Measurements from ENCODE around the gene B3GALT2.

The B3GALT2 gene

DNA sequence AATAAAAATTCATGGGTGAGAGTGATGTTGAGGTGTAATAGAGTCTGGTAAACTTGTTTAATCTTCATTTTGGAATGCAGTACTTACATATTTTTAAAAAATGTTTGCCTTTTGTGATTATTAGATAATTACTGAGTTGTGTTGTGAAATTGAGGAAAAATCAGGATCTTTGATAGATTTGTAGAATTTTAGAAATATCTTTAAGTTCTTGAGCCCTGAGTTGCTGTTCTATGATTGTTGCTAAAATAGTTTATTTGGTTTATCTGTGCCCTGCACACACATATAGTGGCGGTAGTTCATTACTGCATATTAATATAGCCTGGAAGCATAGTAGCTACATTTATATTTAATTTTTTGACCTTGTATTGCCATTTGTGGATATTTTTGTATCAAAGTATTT, 1.6 kb downstream of the B3GALT2 start:
- FAIRE-seq (no peak), DNase-seq (ENCODE audit: extremely low spot score, insufficient read length, low read depth) (no peak)

DNA sequence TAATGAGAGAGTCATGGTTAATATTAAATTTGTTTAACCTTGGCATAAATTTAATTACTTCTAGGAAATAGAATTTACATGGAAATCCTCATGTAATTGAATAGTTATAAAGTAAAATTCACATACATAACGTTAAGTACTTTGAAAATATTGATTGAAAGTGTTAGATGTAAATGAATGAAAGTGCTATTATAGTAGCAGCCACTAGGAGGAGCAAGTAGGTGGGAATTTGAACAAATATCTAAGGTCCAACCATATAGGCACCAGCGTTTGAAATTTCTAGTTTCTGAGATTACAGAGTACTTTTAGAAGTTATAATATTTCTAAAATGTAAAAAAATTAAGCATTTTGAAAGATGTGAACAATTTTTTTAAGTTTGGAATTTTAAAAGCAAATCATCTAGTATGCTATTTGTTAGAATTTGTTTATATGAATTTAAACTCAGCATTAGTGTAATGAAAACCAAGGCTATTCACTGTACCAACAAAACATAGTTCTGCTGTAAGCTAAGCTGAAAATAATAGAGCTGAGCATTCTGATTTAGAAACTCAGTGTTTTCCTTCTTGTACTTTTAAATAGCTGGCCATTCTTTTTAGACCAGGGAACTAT, 3.3 kb downstream of the B3GALT2 start:
- FAIRE-seq (peak; percentile 60), DNase-seq (ENCODE audit: extremely low spot score, insufficient read length, low read depth) (no peak)

DNA sequence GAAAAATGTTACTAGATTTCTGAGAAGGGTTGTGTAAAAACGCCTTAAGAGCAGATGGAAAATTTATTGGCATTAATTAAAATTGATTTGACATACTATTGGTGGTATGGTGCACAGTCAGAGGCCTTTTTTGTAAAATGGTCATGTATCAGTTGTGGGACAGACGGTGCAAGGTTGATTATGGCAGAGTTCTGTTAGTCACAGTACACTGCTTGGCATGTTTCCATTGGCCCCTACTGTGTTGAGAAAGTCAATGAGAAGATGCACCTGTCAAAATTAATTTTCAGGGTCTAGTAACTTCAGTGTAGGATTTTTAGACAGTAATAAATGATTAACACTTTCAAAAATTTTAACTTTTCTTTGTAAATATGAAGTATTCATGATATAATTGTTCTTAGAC, 4.4 kb downstream of the B3GALT2 start:
- DNase-seq (ENCODE audit: extremely low spot score, insufficient read length, low read depth) (no peak), FAIRE-seq (no peak)

DNA sequence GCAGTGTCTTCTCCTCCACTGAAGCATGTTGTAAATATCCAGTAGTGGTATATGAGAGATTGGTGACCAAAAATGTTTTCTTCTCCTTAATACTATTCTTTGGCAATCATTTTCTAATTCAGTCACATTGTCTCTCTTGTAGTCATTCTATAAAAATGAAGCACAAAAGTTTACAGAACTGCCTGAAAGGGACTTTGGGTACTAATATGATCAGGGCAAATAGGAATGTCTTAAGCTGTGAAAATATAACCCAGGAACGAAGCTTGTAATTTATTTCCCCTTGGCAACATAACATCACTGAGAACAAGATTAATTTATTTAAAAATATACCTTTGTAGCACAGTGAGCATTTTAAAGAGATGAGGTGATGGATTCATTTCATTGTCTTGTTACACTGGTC, 4.9 kb downstream of the B3GALT2 start:
- no peak for FAIRE-seq
- no peak for DNase-seq (ENCODE audit: extremely low spot score, insufficient read length, low read depth)

DNA sequence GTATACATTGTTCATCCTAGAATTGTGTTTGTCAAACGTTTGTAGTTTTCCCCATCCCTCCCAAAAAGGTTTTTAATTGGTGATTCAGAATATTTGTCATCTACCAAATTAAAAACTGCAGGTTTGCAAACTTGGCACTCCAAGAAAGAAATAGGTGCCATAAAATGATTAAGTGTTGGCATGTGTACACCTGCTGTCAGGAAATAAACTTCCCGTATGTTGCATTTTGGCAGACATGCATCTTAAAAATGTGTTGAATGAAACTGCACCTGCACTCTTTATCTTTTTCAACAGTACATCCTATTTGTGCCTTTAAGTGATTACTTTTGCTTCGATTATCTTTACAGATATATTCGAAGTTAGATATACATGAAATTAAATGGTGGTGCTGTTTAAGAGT, 7.3 kb downstream of the B3GALT2 start:
- DNase-seq (ENCODE audit: extremely low spot score, insufficient read length, low read depth) (no peak), FAIRE-seq (no peak)

DNA sequence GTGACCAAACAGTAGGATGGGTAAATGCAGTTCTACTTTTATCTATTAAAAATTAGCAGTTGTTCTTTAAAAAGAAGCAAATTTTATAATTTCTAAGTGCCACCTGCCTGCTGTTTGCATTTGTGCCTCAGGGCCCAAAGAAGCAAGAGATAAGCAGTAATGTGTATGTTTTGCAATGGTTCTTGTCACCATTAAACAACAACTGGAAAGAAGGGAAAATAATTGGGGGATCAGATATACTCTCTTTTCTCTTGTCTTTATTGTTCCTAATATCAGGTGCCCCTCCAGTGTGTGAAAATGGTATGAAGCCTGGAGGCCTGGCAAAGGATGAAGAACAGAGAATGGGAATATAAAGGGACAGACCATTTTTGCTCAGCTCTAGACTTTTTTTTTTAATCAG, 9.6 kb downstream of the B3GALT2 start:
- no peak for FAIRE-seq
- DNase-seq (ENCODE audit: extremely low spot score, insufficient read length, low read depth): no peak

DNA sequence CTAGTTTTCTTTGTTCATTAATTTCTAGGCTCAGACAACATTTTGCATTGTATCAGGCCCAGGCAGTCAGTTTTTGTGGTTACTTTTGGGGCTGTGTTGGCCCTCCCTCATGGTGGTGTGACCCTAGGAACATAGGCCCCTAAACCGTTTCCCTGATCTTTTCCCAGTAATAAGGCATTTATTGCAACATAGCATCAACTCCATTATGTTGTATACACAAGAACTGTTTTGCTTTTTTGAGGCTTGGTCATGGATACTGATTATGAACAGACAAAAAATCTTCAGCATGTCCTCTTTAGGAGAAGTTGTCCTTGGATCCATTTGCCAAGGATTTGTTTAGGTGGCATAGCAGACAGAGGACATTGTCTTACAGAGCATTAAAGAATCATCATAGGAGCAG, 10.3 kb downstream of the B3GALT2 start:
- FAIRE-seq (no peak), DNase-seq (ENCODE audit: extremely low spot score, insufficient read length, low read depth) (no peak)

DNA sequence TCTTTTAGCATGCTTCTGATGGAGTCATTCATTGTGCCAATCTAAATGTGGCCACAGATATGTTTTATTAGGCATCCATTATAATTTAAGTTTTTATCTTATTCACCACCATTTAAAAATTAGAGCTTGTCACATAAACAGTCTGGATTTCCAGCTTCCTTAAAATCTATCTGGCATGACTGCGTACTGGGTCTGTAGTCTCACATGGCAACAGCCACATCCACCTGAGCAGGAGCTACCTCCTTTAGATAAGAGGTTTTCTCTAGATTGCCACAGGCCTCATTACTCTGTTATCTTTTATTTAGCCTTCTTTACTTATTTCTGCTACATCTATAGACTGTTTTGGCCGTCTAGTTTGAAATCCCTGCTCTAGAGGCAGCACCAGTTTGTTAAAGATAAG, 29.1 kb downstream of the B3GALT2 start:
- FAIRE-seq: no peak

DNA sequence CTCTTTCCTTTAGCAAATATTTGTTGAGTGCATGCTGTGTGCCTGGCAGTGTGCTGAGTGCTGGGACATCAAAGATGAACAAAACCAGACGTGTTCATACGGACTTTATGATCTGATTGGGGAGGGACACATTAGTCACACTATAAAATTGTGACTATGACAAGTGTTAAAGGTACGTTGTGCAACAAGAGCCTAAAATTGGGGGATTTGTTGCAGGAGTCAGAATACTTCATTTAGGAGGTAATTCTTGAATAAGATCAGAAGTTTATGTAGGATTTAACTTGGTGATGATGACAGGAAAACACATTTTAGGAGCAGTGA, 29.6 kb downstream of the B3GALT2 start:
- FAIRE-seq: no peak
- DNase-seq (ENCODE audit: extremely low spot score, insufficient read length, low read depth): no peak

More for the DNA sequence above, 29.1 kb downstream of the B3GALT2 start:
- DNase-seq (ENCODE audit: extremely low spot score, insufficient read length, low read depth): no peak

DNA sequence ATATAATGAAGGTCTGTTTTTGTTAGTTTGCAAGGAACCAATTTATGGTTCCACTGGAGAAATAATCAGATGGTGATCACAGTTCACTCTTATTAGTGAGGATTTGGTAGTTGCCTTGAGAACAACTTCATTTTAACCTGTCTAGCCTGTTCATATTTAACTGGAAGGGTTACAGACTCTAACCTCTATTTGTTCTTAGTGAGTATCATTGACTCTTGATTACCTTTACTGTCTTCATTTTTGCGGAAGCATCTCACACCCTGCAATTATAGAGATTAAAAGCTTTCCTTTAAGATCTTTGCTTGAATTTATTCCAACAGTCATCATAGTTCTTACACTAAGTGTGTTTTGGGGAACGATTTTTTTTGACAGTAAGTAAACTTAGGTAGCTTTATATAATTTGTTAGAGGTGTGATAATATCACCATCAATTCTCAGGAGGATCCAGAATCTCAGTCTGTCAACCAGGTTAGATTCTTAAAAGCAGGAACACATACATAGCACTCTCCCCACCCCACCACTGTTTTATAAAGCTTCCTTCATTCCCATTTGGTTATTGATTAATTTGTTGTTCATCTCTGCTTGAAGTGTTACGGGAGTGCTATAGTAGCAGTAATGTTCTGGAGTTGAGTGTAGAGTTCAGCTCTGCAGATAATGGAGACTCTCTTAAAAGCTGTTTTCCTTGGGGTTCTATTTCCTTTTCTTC, 30.1 kb downstream of the B3GALT2 start:
- DNase-seq (ENCODE audit: extremely low spot score, insufficient read length, low read depth) (no peak), FAIRE-seq (no peak)

DNA sequence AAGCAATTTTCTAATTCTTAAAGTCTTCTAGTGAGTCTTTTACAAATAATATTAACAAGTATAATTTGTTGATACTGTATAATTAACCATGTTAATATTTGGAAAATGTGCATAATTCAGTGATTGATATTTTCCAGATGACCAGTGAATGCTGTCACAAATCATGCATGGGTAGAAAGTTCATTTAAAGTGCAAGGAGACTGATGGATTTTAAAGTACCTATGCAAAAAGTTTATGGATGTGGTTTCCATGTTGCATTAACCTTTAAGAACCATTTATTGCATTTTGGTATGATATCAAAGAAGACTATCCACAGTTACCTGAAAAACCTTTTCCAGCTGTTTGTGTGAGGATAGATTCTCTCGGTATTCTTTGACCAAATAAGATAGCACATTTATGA, 41.4 kb downstream of the B3GALT2 start:
- no peak for FAIRE-seq
- DNase-seq (ENCODE audit: extremely low spot score, insufficient read length, low read depth): no peak

DNA sequence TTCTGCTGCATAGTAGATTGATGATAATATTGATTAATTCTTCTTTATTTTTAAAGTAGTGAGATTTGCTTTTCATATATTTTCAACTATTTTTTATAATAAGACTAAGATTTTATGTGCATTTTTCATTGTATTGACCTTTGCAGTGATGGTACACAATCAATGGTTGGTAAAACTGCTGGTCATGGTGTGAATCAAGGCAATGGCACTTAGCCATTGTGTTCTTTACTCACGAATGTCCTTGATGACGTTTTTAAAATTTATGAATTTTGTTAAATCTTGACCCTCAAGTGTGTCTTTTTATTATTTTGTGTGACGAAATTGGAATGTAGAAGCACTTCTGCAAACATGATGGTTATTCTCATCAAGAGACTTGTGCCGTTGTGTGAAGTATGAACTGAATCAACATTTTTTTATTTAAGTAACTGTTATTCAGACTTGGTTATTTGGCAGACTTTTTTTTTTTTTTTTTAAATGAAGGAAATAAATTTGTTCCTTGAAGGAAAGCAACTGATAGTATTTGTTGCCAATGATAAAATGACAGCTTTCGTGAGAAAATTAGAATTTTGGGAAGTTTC, 42.0 kb downstream of the B3GALT2 start:
- DNase-seq (ENCODE audit: extremely low spot score, insufficient read length, low read depth) (no peak), FAIRE-seq (no peak)

DNA sequence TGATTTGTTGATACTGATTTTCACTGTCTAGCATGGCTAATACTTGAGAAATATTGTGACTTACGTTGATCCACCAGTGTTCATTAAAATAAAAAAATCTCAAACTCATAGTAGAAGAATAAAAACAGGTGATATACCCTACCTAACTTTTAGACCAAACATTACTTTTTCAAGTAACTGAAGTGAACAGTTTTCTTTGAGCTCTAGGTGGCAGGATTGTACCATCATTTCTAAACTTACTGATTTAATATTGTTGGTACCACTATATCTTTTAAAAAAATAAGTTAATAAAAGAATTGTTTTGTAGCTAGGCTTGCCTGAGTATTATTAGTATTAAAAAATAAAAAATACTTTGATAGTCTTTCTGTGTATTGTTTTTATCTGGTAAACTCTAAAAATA, 43.1 kb downstream of the B3GALT2 start:
- no peak for DNase-seq (ENCODE audit: extremely low spot score, insufficient read length, low read depth)
- FAIRE-seq: no peak

DNA sequence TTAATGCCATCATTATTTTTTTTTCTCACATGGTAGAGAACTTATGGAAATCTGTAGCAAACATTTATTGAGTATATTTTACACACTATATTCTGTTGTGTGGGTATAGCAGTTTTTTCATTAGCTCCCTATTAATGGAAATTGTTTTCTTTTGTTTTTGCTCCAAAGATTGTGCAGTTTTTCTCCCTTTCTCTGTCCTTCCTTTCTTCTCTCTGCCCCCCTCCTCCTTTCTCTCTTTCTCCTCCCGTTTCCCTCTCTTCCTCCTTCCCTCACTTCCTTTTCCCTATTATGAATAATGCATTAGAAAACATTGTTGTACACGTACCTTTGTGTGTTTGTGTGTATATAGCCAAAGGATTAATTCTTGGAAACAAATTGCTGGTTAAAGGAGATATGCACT, 44.0 kb downstream of the B3GALT2 start:
- DNase-seq (ENCODE audit: extremely low spot score, insufficient read length, low read depth) (no peak), FAIRE-seq (no peak)

DNA sequence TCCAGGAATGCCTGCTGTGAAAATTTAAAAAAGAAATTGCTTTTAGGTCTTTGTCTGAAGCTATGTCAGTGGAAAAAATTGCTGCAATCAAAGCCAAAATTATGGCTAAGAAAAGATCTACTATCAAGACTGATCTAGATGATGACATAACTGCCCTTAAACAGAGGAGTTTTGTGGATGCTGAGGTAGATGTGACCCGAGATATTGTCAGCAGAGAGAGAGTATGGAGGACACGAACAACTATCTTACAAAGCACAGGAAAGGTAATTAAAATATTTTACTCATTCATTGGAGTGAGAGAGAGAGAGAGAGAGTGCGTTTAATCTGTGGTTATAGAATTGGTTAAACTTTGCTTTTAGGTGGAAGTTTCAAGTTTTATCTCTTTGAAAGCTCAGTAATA, 44.6 kb downstream of the B3GALT2 start:
- DNase-seq (ENCODE audit: extremely low spot score, insufficient read length, low read depth): no peak
- no peak for FAIRE-seq

DNA sequence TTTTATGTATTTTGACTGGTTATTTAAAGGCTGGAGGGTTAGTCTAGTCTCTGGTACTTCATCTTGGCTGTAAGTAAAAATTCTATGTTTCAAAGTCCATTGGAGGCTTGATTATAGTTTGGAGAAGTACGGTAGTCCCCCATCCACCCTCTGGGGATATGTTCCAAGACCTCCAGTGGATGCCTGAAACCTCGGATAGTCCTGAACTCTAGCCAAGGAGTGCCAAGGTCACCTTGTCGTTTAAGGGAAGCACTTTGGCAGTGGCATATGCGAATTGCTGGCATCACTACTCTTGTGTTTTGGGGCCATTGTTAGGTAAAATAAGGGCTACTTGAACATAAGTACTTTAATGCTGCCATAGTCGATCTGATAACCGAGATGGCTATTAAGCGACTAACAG, 46.2 kb downstream of the B3GALT2 start:
- DNase-seq (ENCODE audit: extremely low spot score, insufficient read length, low read depth): no peak
- FAIRE-seq: no peak

DNA sequence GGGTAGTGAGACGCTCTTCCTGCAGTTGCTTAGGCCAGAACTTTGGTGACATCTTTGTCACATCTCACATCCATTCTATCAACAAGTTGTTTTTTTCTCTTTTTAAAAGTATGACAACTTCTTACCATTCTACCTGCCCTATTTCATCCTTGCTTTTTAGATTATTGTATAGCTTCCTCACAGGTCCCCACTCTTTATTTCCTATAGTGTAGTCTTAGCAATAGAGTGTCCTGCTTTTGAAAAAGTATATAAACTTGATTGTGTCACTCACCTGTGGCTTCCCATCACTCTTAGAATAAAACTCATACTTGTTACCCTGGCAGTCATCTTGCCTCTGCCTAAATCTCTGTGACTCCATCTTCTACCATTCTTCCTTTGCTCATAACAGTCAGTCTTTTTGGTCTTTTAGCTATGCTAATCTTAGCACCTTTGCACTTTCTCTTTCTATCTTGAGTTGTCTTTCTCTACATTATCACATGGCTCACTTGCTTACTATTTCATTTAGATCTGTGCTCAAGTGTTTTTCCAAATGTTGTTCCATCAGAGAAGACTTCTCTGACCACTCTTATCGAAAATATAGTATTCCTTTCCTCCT, 55.0 kb downstream of the B3GALT2 start:
- FAIRE-seq (no peak), DNase-seq (ENCODE audit: extremely low spot score, insufficient read length, low read depth) (no peak)
